GM12865 (cell line): Measurements from ENCODE around the gene ATP8A2.

ENCODE experiments used
- DNase-seq: peaks from one replicate; pipeline ENCODE4 v3.0.0; 2010; ENCODE audit warnings: low read depth
- H3K4me3 ChIP-seq: 2 replicates; pipeline ENCODE4 v1.5.1; 2011; ENCODE audit warnings: mild to moderate bottlenecking, low read depth, low read length, control low read depth
- TF ChIP-seq, protein P1 (sequence below): IDR thresholded peaks from 2 replicates; pipeline ENCODE4 v1.5.1; 2011; ENCODE audit warnings: low read length, control low read depth, low read depth, inconsistent platforms; ENCODE audit not compliant: insufficient read depth; ENCODE audit errors: missing control alignments

Gene ATP8A2

DNA sequence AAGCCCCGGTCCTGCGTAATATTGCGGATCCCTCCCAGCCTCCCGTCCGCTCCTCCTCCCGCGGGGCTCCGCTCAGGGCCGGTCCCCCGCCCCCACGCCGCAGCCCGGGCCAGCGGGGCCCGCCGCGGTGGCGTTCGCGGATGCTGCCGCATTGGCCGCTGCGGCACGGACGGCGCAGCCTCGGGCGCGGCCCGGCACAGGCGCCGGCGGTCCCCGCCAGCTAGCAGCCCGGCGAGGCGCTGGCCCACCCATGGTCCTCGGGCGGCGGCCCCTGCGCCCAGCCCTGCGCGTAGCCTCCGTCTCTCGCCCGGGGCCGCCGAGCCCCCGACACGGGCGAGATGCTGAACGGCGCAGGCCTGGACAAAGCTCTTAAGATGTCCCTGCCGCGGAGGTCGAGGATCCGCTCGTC lies at the start of gene ATP8A2:
Gene ATP8A2 (plus strand): TSS at position 100 of the 409 bp plus-strand sequence. CDS start 239 bp downstream, at position 339.
- TF ChIP-seq, protein P1, sequence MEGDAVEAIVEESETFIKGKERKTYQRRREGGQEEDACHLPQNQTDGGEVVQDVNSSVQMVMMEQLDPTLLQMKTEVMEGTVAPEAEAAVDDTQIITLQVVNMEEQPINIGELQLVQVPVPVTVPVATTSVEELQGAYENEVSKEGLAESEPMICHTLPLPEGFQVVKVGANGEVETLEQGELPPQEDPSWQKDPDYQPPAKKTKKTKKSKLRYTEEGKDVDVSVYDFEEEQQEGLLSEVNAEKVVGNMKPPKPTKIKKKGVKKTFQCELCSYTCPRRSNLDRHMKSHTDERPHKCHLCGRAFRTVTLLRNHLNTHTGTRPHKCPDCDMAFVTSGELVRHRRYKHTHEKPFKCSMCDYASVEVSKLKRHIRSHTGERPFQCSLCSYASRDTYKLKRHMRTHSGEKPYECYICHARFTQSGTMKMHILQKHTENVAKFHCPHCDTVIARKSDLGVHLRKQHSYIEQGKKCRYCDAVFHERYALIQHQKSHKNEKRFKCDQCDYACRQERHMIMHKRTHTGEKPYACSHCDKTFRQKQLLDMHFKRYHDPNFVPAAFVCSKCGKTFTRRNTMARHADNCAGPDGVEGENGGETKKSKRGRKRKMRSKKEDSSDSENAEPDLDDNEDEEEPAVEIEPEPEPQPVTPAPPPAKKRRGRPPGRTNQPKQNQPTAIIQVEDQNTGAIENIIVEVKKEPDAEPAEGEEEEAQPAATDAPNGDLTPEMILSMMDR, result no peak
- DNase-seq, result no peak
- H3K4me3 ChIP-seq, result no peak within 1 kb of the TSS

DNA sequence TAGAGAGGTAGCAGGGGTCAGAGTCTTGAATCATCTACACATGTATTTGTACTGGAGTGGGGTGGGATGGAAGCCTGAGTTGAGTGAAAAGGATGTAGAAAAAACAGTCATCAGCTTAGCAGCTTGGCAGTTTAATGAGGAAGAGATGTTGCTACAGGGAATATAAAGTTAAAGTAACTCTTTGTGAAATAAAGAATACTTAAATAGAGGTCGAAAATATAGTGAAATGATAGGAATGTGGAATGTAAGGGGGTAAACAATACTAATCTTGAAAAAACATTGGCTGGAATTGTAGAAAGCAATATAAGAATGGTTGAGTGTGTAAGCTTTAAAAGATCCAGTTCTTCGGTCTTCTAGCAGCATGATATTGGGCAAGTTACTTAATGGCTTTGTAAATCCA lies 47.7 kb upstream of the ATP8A2 start:
- no peak overlapping the region for H3K4me3 ChIP-seq
- TF ChIP-seq, protein P1, result no peak

GRCh38 chr13:25329706-25330105 lies 42.1 kb upstream of the ATP8A2 start:
- no peak for DNase-seq

More for the DNA sequence above, 47.7 kb upstream of the ATP8A2 start:
- DNase-seq, result no peak

DNA sequence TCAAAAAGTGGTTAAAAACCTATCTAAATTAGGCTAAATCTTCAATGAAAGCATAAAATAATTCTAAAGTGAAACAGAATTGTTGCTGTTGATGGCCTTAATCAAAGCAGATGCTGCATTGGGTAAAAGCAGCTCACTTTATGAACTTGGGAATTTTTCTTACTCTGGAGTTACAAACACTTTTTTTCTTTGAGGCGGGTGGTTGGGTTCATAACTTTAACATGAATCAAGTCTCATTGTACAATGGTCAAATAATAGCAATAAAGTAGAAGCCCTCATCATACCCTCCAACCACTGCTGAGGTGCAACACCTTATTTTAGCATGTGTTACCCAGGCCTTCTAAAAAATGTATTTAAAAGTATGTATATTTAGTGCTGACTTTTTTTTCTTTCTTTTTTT lies 41.2 kb upstream of the ATP8A2 start:
- TF ChIP-seq, protein P1, result no peak
- no peak for DNase-seq

More at GRCh38 chr13:25329706-25330105, 42.1 kb upstream of the ATP8A2 start:
- H3K4me3 ChIP-seq, result no peak overlapping the region
- TF ChIP-seq, protein P1, result no peak

DNA sequence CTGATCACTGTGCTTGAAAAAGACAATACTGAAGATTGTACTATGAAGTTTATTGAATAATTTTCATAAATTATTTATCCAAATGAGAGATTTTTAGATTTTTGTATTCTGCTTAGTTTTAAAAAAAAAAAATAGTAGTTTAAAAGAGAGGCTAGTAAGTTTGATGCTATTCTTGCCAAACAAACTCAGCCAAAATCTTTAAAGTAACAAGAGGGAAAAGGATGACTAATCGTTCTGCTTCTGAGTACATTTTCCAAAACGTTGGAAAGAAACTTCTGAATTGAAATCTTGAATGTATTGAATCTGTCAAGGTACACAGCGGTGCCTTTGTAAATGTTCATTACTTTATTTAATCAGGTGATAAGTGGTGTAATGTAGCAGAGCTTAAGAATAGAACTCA lies 35.9 kb upstream of the ATP8A2 start:
- H3K4me3 ChIP-seq, result no peak overlapping the region
- no peak for DNase-seq
- TF ChIP-seq, protein P1, result no peak

More for the DNA sequence above, 41.2 kb upstream of the ATP8A2 start:
- H3K4me3 ChIP-seq, result no peak overlapping the region

GRCh38 chr13:25345576-25345975 lies 26.2 kb upstream of the ATP8A2 start:
- TF ChIP-seq, protein P1, result no peak
- no peak overlapping the region for H3K4me3 ChIP-seq
- DNase-seq, result no peak

GRCh38 chr13:25347151-25347550 lies 24.6 kb upstream of the ATP8A2 start:
- TF ChIP-seq, protein P1, result no peak
- no peak for DNase-seq
- no peak overlapping the region for H3K4me3 ChIP-seq
